ENCODE results near the gene ARL6IP1. TPM values are rescaled to one million over a fixed set of nuclear protein-coding genes. Genes with fewer than 3 reads are reported as not detected.

ARL6IP1 gene
- total RNA-seq, 2 experiments from 2014 or later: 224 to 349 TPM

GRCh38 chr16:18836702-18837101 is 35.4 kb upstream of the ARL6IP1 start:
- peaks cover 100% of the 10 kb centered on the region for H3K36me3 ChIP-seq (ENCODE audit: insufficient read depth, low read length)
- H4K20me1 ChIP-seq (ENCODE audit: insufficient read depth, low read length): no peaks in the 10 kb centered on the region; the same call in 1 of the 2 replicates
- H3K79me2 ChIP-seq (ENCODE audit: insufficient read depth, low read depth, low read length): no peaks in the 10 kb centered on the region
- CTCF ChIA-PET (ENCODE audit: unreplicated experiment): no interaction called here
- POLR2A ChIA-PET: no interaction called here
- H3K4me3 ChIP-seq (ENCODE audit: low read depth, low read length, poor library complexity, severe bottlenecking): no peak overlapping the region
- no peak overlapping the region for H3K27ac ChIP-seq (ENCODE audit: low read depth, low read length, poor library complexity, severe bottlenecking)
- intact Hi-C loops (cut with micrococcal nuclease; ENCODE audit: unreplicated experiment): no loop called here
- no peaks in the 10 kb centered on the region for H3K9me3 ChIP-seq (ENCODE audit: low read length)
- BruUV-seq (replicated peaks): no TSS peak
- DNase-seq (ENCODE audit: low spot score): no peak
- no peak overlapping the region for H2AFZ ChIP-seq (ENCODE audit: low read length)
- no peak overlapping the region for H3K4me2 ChIP-seq (ENCODE audit: low read length)
- TF ChIP-seq EZH2phosphoT487 (IDR thresholded peaks at IDR 0.05; ENCODE audit: borderline replicate concordance, low read depth, low read length): no peak
- no peak for TF ChIP-seq CTCF (conservative IDR thresholded peaks at IDR 0.05; ENCODE audit: low read length)
- no peaks in the 10 kb centered on the region for H3K9me2 ChIP-seq (ENCODE audit: insufficient read depth, low read length)
- no peaks in the 10 kb centered on the region for H3K4me1 ChIP-seq (ENCODE audit: insufficient read depth, low read length, poor library complexity, severe bottlenecking)

DNA sequence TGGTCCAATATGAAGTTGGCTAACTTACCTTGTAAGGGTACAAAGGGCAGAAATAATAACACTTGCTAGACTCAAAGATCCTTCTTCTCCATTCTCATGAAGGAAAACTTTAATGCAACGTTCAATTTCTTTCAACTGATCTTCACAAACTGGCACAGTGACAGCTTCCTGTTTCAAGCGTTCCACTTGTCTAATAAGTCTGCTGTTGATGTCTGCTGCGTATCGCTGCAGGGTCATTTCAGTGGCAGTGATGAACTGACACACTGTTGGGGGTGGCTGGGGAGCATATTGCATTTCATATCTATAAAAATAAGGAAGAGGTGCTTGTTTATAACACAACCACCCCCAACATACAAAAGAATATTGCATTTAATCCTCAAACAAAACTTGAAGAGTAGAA is 33.5 kb upstream of the ARL6IP1 start:
- POLR2A ChIA-PET: no interaction called here
- Histone ChIP-seq H3K4me3 (ENCODE audit: low read depth, low read length, poor library complexity, severe bottlenecking) (no peak overlapping the region), H3K9me3 (ENCODE audit: low read length) (no peaks in the 10 kb centered on the region), H4K20me1 (ENCODE audit: insufficient read depth, low read length) (no peaks in the 10 kb centered on the region; the same call in 1 of the 2 replicates), H2AFZ (ENCODE audit: low read length) (no peak overlapping the region), H3K4me2 (ENCODE audit: low read length) (no peak overlapping the region), H3K79me2 (ENCODE audit: insufficient read depth, low read depth, low read length) (no peaks in the 10 kb centered on the region), H3K4me1 (ENCODE audit: insufficient read depth, low read length, poor library complexity, severe bottlenecking) (no peaks in the 10 kb centered on the region), H3K36me3 (ENCODE audit: insufficient read depth, low read length) (peaks cover 98% of the 10 kb centered on the region), H3K27ac (ENCODE audit: low read depth, low read length, poor library complexity, severe bottlenecking) (no peak overlapping the region), H3K9me2 (ENCODE audit: insufficient read depth, low read length) (no peaks in the 10 kb centered on the region)
- intact Hi-C loops (cut with micrococcal nuclease; ENCODE audit: unreplicated experiment): no loop called here
- no peak for DNase-seq (ENCODE audit: low spot score)
- TF ChIP-seq EZH2phosphoT487 (IDR thresholded peaks at IDR 0.05; ENCODE audit: borderline replicate concordance, low read depth, low read length): no peak
- no peak for TF ChIP-seq CTCF (conservative IDR thresholded peaks at IDR 0.05; ENCODE audit: low read length)
- CTCF ChIA-PET (ENCODE audit: unreplicated experiment): no interaction called here
- BruUV-seq (replicated peaks): no TSS peak

GRCh38 chr16:18833707-18834505 is 32.6 kb upstream of the ARL6IP1 start:
- Histone ChIP-seq H3K4me3 (ENCODE audit: low read depth, low read length, poor library complexity, severe bottlenecking) (no peak overlapping the region), H3K9me3 (ENCODE audit: low read length) (no peaks in the 10 kb centered on the region), H3K4me2 (ENCODE audit: low read length) (no peak overlapping the region), H4K20me1 (ENCODE audit: insufficient read depth, low read length) (no peaks in the 10 kb centered on the region; the same call in 1 of the 2 replicates), H2AFZ (ENCODE audit: low read length) (no peak overlapping the region), H3K36me3 (ENCODE audit: insufficient read depth, low read length) (peaks cover 98% of the 10 kb centered on the region), H3K9me2 (ENCODE audit: insufficient read depth, low read length) (no peaks in the 10 kb centered on the region), H3K27ac (ENCODE audit: low read depth, low read length, poor library complexity, severe bottlenecking) (no peak overlapping the region), H3K79me2 (ENCODE audit: insufficient read depth, low read depth, low read length) (no peaks in the 10 kb centered on the region), H3K4me1 (ENCODE audit: insufficient read depth, low read length, poor library complexity, severe bottlenecking) (no peaks in the 10 kb centered on the region)
- ChIA-PET POLR2A (no interaction called here), CTCF (ENCODE audit: unreplicated experiment) (no interaction called here)
- no peak for DNase-seq (ENCODE audit: low spot score)
- intact Hi-C loops (cut with micrococcal nuclease; ENCODE audit: unreplicated experiment): no loop called here
- TF ChIP-seq EZH2phosphoT487 (IDR thresholded peaks at IDR 0.05; ENCODE audit: borderline replicate concordance, low read depth, low read length) (no peak), CTCF (conservative IDR thresholded peaks at IDR 0.05; ENCODE audit: low read length) (no peak)
- BruUV-seq (replicated peaks): no TSS peak

All from OCI-LY7 (cell line).